Left ventricle myocardium inferior (tissue), 1 donor: Measurements from ENCODE around the gene BGN. TPM values are rescaled to one million over a fixed set of nuclear protein-coding genes. Genes with fewer than 3 reads are reported as not detected.

ENCODE experiments used
- DNase-seq: peaks from one replicate; pipeline ENCODE4 v3.0.0-alpha.2; 2020
- H3K27ac ChIP-seq: fragments of 200-600 bp; replicated peaks from 2 replicates; pipeline ENCODE4 v1.8.0; 2021
- H3K27me3 ChIP-seq: fragments of 200-600 bp; 2 replicates; pipeline ENCODE4 v1.8.0; 2021; ENCODE audit warnings: low read depth
- H3K36me3 ChIP-seq: fragments of 200-600 bp; 2 replicates; pipeline ENCODE4 v1.8.0; 2021
- H3K4me1 ChIP-seq: fragments of 200-600 bp; 2 replicates; pipeline ENCODE4 v1.8.0; 2021
- H3K4me3 ChIP-seq: fragments of 200-600 bp; 2 replicates; pipeline ENCODE4 v1.8.0; 2021; ENCODE audit warnings: mild to moderate bottlenecking, moderate library complexity
- H3K9me3 ChIP-seq: fragments of 200-600 bp; replicated peaks from 2 replicates; pipeline ENCODE4 v1.8.0; 2021
- intact Hi-C: fragments of 100-400 bp; cut with micrococcal nuclease; formaldehyde crosslinking; loops from one replicate; pipeline ENCODE4 v1.11.0; 2022
- total RNA-seq: library from RNA; stranded (reverse); fragmentation: NEBNext Ultra II Directional; extraction: Animal tissue kit (Norgen Biotek cat#: 25700); gene quantifications from one replicate; pipeline ENCODE4 v1.2.1, GENCODE V29; 2021
- TF ChIP-seq, protein P1 (sequence below): fragments of 200-600 bp; IDR thresholded peaks from 2 replicates; pipeline ENCODE4 v1.8.0; 2021; ENCODE audit warnings: antibody characterized with exemption, mild to moderate bottlenecking, borderline replicate concordance
- donor health status: DM: no; HTN: yes; CAD: no; lungs with severe emphysema.

BGN gene
- total RNA-seq, 1 donor from 2014 or later, result 84.3 TPM

DNA sequence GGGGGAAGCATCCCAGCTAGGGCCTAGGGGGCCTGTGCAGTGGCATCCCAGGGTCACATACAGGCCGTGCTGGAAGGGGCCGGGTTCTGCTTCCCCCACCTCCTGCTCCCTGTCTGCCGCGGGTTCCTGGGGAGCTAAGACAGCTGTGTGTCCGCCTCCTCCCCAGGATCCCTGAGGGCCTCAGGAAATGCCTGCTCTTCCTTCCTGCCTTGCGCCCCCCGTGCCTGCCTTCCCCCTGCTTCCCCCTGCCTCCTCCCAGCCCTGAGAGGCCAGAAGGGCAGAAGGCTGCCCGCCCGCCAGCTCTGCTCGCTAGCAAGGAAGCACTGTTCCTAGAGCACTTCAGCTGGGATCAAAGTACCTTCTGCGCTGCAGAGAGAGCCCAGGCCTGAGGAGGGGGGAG is 2.9 kb upstream of the BGN start:
- Histone ChIP-seq H3K4me1 (peaks cover 23% of the 10 kb centered on the region), H3K4me3 (no peak overlapping the region), H3K27ac (peak overlapping the region; percentile 52), H3K36me3 (no peaks in the 10 kb centered on the region), H3K9me3 (no peaks in the 10 kb centered on the region), H3K27me3 (peaks cover 5% of the 10 kb centered on the region)
- DNase-seq, result no peak
- TF ChIP-seq, protein P1, sequence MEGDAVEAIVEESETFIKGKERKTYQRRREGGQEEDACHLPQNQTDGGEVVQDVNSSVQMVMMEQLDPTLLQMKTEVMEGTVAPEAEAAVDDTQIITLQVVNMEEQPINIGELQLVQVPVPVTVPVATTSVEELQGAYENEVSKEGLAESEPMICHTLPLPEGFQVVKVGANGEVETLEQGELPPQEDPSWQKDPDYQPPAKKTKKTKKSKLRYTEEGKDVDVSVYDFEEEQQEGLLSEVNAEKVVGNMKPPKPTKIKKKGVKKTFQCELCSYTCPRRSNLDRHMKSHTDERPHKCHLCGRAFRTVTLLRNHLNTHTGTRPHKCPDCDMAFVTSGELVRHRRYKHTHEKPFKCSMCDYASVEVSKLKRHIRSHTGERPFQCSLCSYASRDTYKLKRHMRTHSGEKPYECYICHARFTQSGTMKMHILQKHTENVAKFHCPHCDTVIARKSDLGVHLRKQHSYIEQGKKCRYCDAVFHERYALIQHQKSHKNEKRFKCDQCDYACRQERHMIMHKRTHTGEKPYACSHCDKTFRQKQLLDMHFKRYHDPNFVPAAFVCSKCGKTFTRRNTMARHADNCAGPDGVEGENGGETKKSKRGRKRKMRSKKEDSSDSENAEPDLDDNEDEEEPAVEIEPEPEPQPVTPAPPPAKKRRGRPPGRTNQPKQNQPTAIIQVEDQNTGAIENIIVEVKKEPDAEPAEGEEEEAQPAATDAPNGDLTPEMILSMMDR, result no peak
- intact Hi-C loops, result no loop called here

DNA sequence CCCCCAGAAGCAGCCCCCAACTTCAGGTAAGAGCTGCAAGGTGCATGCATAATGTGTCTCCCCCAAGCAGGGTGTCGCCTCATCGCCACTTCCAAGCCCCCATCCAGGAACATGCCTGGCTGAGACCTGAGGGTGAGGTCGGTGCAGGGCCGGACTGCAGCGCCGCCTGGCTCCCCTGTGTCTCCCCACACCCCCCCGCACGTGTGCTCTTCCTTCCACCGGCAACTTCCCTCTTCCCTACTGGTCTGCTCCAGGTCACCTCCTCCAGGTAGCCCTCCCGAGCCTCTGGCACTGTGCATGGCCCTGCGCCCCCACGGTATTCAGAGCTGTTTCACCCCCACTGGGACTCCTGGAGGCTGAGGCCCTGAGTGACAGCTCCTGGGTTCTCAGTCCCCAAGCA is 2.2 kb upstream of the BGN start:
- TF ChIP-seq, protein P1, result no peak
- no peak overlapping the region for H3K4me3 ChIP-seq
- H3K4me1 ChIP-seq, result peaks cover 23% of the 10 kb centered on the region
- DNase-seq, result no peak
- H3K27ac ChIP-seq, result peak overlapping the region; percentile 52
- H3K27me3 ChIP-seq, result peaks cover 5% of the 10 kb centered on the region
- intact Hi-C loops, result no loop called here
- no peaks in the 10 kb centered on the region for H3K9me3 ChIP-seq
- no peaks in the 10 kb centered on the region for H3K36me3 ChIP-seq

- no peak for DNase-seq
- peaks cover 5% of the 10 kb centered on the region for H3K27me3 ChIP-seq
- TF ChIP-seq, protein P1, result no peak
- intact Hi-C loops, result no loop called here
- peak overlapping the region; percentile 77 for H3K27ac ChIP-seq
- H3K4me3 ChIP-seq, result no peak overlapping the region
- H3K9me3 ChIP-seq, result no peaks in the 10 kb centered on the region
- no peaks in the 10 kb centered on the region for H3K36me3 ChIP-seq
- H3K4me1 ChIP-seq, result peaks cover 19% of the 10 kb centered on the region
Observed at GRCh38 chrX:153493085-153493484, 1.7 kb upstream of the BGN start.

GRCh38 chrX:153494061-153494460 is 719 bp upstream of the BGN start:
- H3K36me3 ChIP-seq, result no peaks in the 10 kb centered on the region
- H3K27me3 ChIP-seq, result peaks cover 5% of the 10 kb centered on the region
- H3K4me1 ChIP-seq, result peaks cover 12% of the 10 kb centered on the region
- intact Hi-C loops, result no loop called here
- H3K27ac ChIP-seq, result peak overlapping the region; percentile 77
- no peak for DNase-seq
- no peaks in the 10 kb centered on the region for H3K9me3 ChIP-seq
- peak overlapping the region; percentile 62 for H3K4me3 ChIP-seq
- TF ChIP-seq, protein P1, result no peak

GRCh38 chrX:153495362-153495751 is 577 bp downstream of the BGN start:
- TF ChIP-seq, protein P1, result no peak
- intact Hi-C loops, result no loop called here
- Histone ChIP-seq H3K27me3 (peaks cover 5% of the 10 kb centered on the region), H3K4me1 (peaks cover 21% of the 10 kb centered on the region), H3K9me3 (no peaks in the 10 kb centered on the region), H3K27ac (peak overlapping the region; percentile 77), H3K36me3 (no peaks in the 10 kb centered on the region), H3K4me3 (peak overlapping the region; percentile 62)
- peak; percentile 31 for DNase-seq
